Adrenal gland (tissue), 12 donors: ENCODE data around the gene ITGB3BP. TPM values are rescaled to one million over a fixed set of nuclear protein-coding genes. Genes with fewer than 3 reads are reported as not detected.

Experiments
- DNase-seq, 7 donors: peaks; one replicate each; pipeline ENCODE4 v3.0.0-alpha.2; 2019 to 2020
- H3K27ac ChIP-seq, 5 donors: fragments of 200-600 bp; sonication (generic) in 4 of 5; 1 replicate in 3 of 5; 2 replicates in 2 of 5; pipeline versions ENCODE4 v1.5.1 to v1.8.0; 2016 to 2020; ENCODE audit warnings: mild to moderate bottlenecking in 1 of 5
- H3K27me3 ChIP-seq: fragments of 200-600 bp; 2 replicates; pipeline ENCODE4 v1.8.0; 2021
- H3K36me3 ChIP-seq, 2 donors: fragments of 200-600 bp; replicated peaks in 1 of 2; 1 replicate in 1 of 2; 2 replicates in 1 of 2; pipeline versions ENCODE4 v1.5.1 to v1.8.0; 2018 to 2022
- H3K4me1 ChIP-seq, 2 donors: fragments of 200-600 bp; replicated peaks in 1 of 2; 1 replicate in 1 of 2; 2 replicates in 1 of 2; pipeline versions ENCODE4 v1.5.1 to v1.8.0; 2018 to 2021
- H3K4me3 ChIP-seq, 4 donors: fragments of 200-600 bp; sonication (generic) in 3 of 4; one replicate each; pipeline ENCODE4 v1.5.1; 2016 to 2018
- H3K9me3 ChIP-seq, 3 donors: fragments of 200-600 bp; sonication (generic) in 1 of 3; replicated peaks in 1 of 3; 1 replicate in 2 of 3; 2 replicates in 1 of 3; pipeline versions ENCODE4 v1.5.1 to v1.8.0; 2016 to 2021
- CTCF ChIP-seq, 6 experiments: fragments of 450-650 bp in 4 of 6; fragments of 200-600 bp in 2 of 6; sonication (generic) in 1 of 6; IDR thresholded peaks; 1 replicate in 5 of 6; 2 replicates in 1 of 6; pipeline versions ENCODE4 v1.5.1 to v1.8.0; 2016 to 2021; ENCODE audit warnings: antibody characterized with exemption in 6 of 6, mild to moderate bottlenecking in 2 of 6, moderate library complexity in 1 of 6
- POLR2A ChIP-seq, 2 donors: fragments of 450-650 bp; IDR thresholded peaks; one replicate each; pipeline ENCODE4 v1.6.1; 2017; ENCODE audit warnings: antibody characterized with exemption in 2 of 2, mild to moderate bottlenecking in 2 of 2, moderate library complexity in 1 of 2
- WGBS, 4 donors: extraction: QIAGEN DNeasy Blood & Tissue Kit in 2 of 4; methylation state at CpG; one replicate each; pipeline versions ENCODE4 v1.1.5 to v1.1.7; 2013 to 2017; 5-methylcytosine and 5-hydroxymethylcytosine counted together
- intact Hi-C, 2 donors: fragments of 100-400 bp; cut with DNase I; formaldehyde crosslinking; loops; one replicate each; pipeline versions ENCODE4 v1.14.1 to v1.15.0; 2022 to 2023
- polyA plus RNA-seq, 3 donors: library from polyadenylated mRNA; stranded (reverse); fragments of 200-250 nt in 2 of 3; fragments of 350-450 nt in 1 of 3; fragmentation: Illumina TruSeq in 1 of 3; extraction: RNeasy Lipid Tissue Mini Kit (QIAGEN cat#74804) in 1 of 3; gene quantifications; one replicate each; pipeline ENCODE4 v1.2.3, GENCODE V29; 2013 to 2014
- total RNA-seq, 9 donors: library from RNA; depleted of rRNA in 4 of 9; stranded (reverse); fragments of >200 nt in 4 of 9; fragments of 120-200 nt in 1 of 9; fragmentation: NEBNext Ultra II Directional in 1 of 9; extraction: Animal tissue kit (Norgen Biotek cat#: 25700) in 1 of 9; gene quantifications; one replicate each; pipeline versions ENCODE4 v1.1.0 to v1.2.4, GENCODE V29; 2013 to 2023
- donor health status: healthy with polysubstance abuse.
- donor health status: Bipolar disorder and iron deficiency.
- donor health status: DM: yes; HTN: yes; CAD: no.
- donor health status: DM: no; HTN: no; CAD: no.
- donor health status: DM: no; HTN: no; CAD: no.
- donor health status: DM: yes; HTN: yes; CAD: no.

Gene ITGB3BP
- total and polyA plus RNA-seq, 12 donors = 2.4 to 50.2 (median 27.7) TPM

GRCh38 chr1:63516629-63517028 lies 6.4 kb downstream of the ITGB3BP start:
- Histone ChIP-seq H3K4me3 (no peak overlapping the region), H3K27me3 (no peaks in the 10 kb centered on the region), H3K4me1 (no peaks in the 10 kb centered on the region), H3K9me3 (peaks cover 0 to 4% (median 0%) of the 10 kb centered on the region in 3 donors), H3K27ac (no peak overlapping the region), H3K36me3 (no peaks in the 10 kb centered on the region)
- TF ChIP-seq CTCF (IDR thresholded peaks at IDR 0.05) (no peak), POLR2A (IDR thresholded peaks at IDR 0.05) (no peak)
- DNase-seq = no peak
- WGBS, 4 donors = 74 to 89% (median 86%) methylated on average over 2 of the region's 2 CpGs
- intact Hi-C loops = no loop called here

GRCh38 chr1:63512584-63512983 lies 10.4 kb downstream of the ITGB3BP start:
- Histone ChIP-seq H3K27ac (no peak overlapping the region), H3K36me3 (no peaks in the 10 kb centered on the region), H3K27me3 (no peaks in the 10 kb centered on the region), H3K9me3 (peaks cover 0 to 7% (median 0%) of the 10 kb centered on the region in 3 donors), H3K4me1 (no peaks in the 10 kb centered on the region), H3K4me3 (no peak overlapping the region)
- TF ChIP-seq CTCF (IDR thresholded peaks at IDR 0.05) (no peak), POLR2A (IDR thresholded peaks at IDR 0.05) (no peak)
- intact Hi-C loops = no loop called here
- DNase-seq = no peak

GRCh38 chr1:63509718-63510117 lies 13.3 kb downstream of the ITGB3BP start:
- WGBS, 4 donors = 87 to 89% (median 87%) methylated on average over 10 of the region's 10 CpGs
- intact Hi-C loops = no loop called here

GRCh38 chr1:63506782-63507181 lies 16.2 kb downstream of the ITGB3BP start:
- Histone ChIP-seq H3K27ac (no peak overlapping the region), H3K4me3 (no peak overlapping the region), H3K4me1 (no peaks in the 10 kb centered on the region), H3K9me3 (peaks cover 0 to 4% (median 0%) of the 10 kb centered on the region in 3 donors), H3K36me3 (no peaks in the 10 kb centered on the region), H3K27me3 (no peaks in the 10 kb centered on the region)
- intact Hi-C loops = no loop called here
- DNase-seq = no peak
- TF ChIP-seq CTCF (IDR thresholded peaks at IDR 0.05) (no peak), POLR2A (IDR thresholded peaks at IDR 0.05) (no peak)

More at GRCh38 chr1:63509718-63510117, 13.3 kb downstream of the ITGB3BP start:
- no peaks in the 10 kb centered on the region for H3K27me3 ChIP-seq
- H3K9me3 ChIP-seq = peaks cover 0 to 9% (median 0%) of the 10 kb centered on the region in 3 donors
- no peaks in the 10 kb centered on the region for H3K36me3 ChIP-seq
- no peak for DNase-seq
- H3K27ac ChIP-seq = no peak overlapping the region
- TF ChIP-seq CTCF (IDR thresholded peaks at IDR 0.05) (no peak), POLR2A (IDR thresholded peaks at IDR 0.05) (no peak)
- no peaks in the 10 kb centered on the region for H3K4me1 ChIP-seq
- H3K4me3 ChIP-seq = no peak overlapping the region
